ENCODE measurements around the gene PPIL1. TPM values are rescaled to one million over a fixed set of nuclear protein-coding genes. Genes with fewer than 3 reads are reported as not detected.

The PPIL1 gene
- polyA plus RNA-seq, 1 donor (not counting 4 experiments of a cell fraction or from before 2014, with no cell fraction given), result 45.5 TPM

- Histone ChIP-seq H3K9ac (ENCODE audit: control insufficient read depth, extremely low read depth, insufficient read depth, low read length) (no peak overlapping the region), H3K4me2 (ENCODE audit: control insufficient read depth, extremely low read depth, insufficient read depth, low read depth, low read length) (peak overlapping the region; percentile 97), H3K9me3 (ENCODE audit: control insufficient read depth, low read depth, low read length) (no peaks in the 10 kb centered on the region), H3K79me2 (ENCODE audit: control insufficient read depth, insufficient read depth, low read length) (peaks cover 28% of the 10 kb centered on the region), H3K27me3 (ENCODE audit: control insufficient read depth, extremely low read depth, insufficient read depth, low read length) (no peaks in the 10 kb centered on the region), H4K20me1 (ENCODE audit: control insufficient read depth, extremely low read depth, insufficient read depth, low read length) (no peaks in the 10 kb centered on the region), H3K9me1 (ENCODE audit: control insufficient read depth, extremely low read depth, insufficient read depth, low read length) (no peaks in the 10 kb centered on the region), H2AFZ (ENCODE audit: control insufficient read depth, low read length) (no peak overlapping the region), H3K4me1 (ENCODE audit: control insufficient read depth, extremely low read depth, insufficient read depth, low read length) (peaks cover 19% of the 10 kb centered on the region), H3K4me3 (ENCODE audit: control insufficient read depth in 2 of 3, extremely low read depth in 1 of 3, insufficient read depth in 2 of 3, low read depth in 1 of 3, low read length in 3 of 3) (no peak overlapping the region), H3K27ac (ENCODE audit: control insufficient read depth, insufficient read depth, low read length) (no peak overlapping the region), H3K36me3 (ENCODE audit: control insufficient read depth in 2 of 2, extremely low read depth in 1 of 2, insufficient read depth in 2 of 2, low read length in 2 of 2) (peaks cover 5 to 11% of the 10 kb centered on the region in 2 experiments)
- FAIRE-seq (no peak), DNase-seq (ENCODE audit: low read depth, low spot score) (no peak)
- TF ChIP-seq EZH2 (IDR thresholded peaks at IDR 0.05; ENCODE audit: low read length), result no peak
- TF ChIP-seq, protein P1, sequence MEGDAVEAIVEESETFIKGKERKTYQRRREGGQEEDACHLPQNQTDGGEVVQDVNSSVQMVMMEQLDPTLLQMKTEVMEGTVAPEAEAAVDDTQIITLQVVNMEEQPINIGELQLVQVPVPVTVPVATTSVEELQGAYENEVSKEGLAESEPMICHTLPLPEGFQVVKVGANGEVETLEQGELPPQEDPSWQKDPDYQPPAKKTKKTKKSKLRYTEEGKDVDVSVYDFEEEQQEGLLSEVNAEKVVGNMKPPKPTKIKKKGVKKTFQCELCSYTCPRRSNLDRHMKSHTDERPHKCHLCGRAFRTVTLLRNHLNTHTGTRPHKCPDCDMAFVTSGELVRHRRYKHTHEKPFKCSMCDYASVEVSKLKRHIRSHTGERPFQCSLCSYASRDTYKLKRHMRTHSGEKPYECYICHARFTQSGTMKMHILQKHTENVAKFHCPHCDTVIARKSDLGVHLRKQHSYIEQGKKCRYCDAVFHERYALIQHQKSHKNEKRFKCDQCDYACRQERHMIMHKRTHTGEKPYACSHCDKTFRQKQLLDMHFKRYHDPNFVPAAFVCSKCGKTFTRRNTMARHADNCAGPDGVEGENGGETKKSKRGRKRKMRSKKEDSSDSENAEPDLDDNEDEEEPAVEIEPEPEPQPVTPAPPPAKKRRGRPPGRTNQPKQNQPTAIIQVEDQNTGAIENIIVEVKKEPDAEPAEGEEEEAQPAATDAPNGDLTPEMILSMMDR (optimal IDR thresholded peaks at IDR 0.05 in 1 of 3, IDR thresholded peaks at IDR 0.05 in 1 of 3, conservative IDR thresholded peaks at IDR 0.05 in 1 of 3; ENCODE audit: extremely low read depth in 1 of 3, insufficient read depth in 2 of 3, low read length in 3 of 3), result no peak
- dilution Hi-C loops (cut with MboI; ENCODE audit: extremely low pct_ligation_motif_present, low sequenced_read_pairs), result no loop called here
Observed at GRCh38 chr6:36873115-36873514, 1.5 kb downstream of the PPIL1 start.

GRCh38 chr6:36871686-36872085, 2.9 kb downstream of the PPIL1 start:
- Histone ChIP-seq H3K4me2 (ENCODE audit: control insufficient read depth, extremely low read depth, insufficient read depth, low read depth, low read length) (no peak overlapping the region), H3K9ac (ENCODE audit: control insufficient read depth, extremely low read depth, insufficient read depth, low read length) (no peak overlapping the region), H4K20me1 (ENCODE audit: control insufficient read depth, extremely low read depth, insufficient read depth, low read length) (no peaks in the 10 kb centered on the region), H3K27me3 (ENCODE audit: control insufficient read depth, extremely low read depth, insufficient read depth, low read length) (no peaks in the 10 kb centered on the region), H3K4me3 (ENCODE audit: control insufficient read depth in 2 of 3, extremely low read depth in 1 of 3, insufficient read depth in 2 of 3, low read depth in 1 of 3, low read length in 3 of 3) (no peak overlapping the region), H3K9me3 (ENCODE audit: control insufficient read depth, low read depth, low read length) (no peaks in the 10 kb centered on the region), H3K4me1 (ENCODE audit: control insufficient read depth, extremely low read depth, insufficient read depth, low read length) (peaks cover 19% of the 10 kb centered on the region), H2AFZ (ENCODE audit: control insufficient read depth, low read length) (no peak overlapping the region), H3K79me2 (ENCODE audit: control insufficient read depth, insufficient read depth, low read length) (peaks cover 41% of the 10 kb centered on the region), H3K27ac (ENCODE audit: control insufficient read depth, insufficient read depth, low read length) (no peak overlapping the region), H3K9me1 (ENCODE audit: control insufficient read depth, extremely low read depth, insufficient read depth, low read length) (no peaks in the 10 kb centered on the region), H3K36me3 (ENCODE audit: control insufficient read depth in 2 of 2, extremely low read depth in 1 of 2, insufficient read depth in 2 of 2, low read length in 2 of 2) (peaks cover 8 to 20% of the 10 kb centered on the region in 2 experiments)
- DNase-seq (ENCODE audit: low read depth, low spot score) (no peak), FAIRE-seq (no peak)
- dilution Hi-C loops (cut with MboI; ENCODE audit: extremely low pct_ligation_motif_present, low sequenced_read_pairs), result no loop called here
- TF ChIP-seq, protein P1 (optimal IDR thresholded peaks at IDR 0.05 in 1 of 3, IDR thresholded peaks at IDR 0.05 in 1 of 3, conservative IDR thresholded peaks at IDR 0.05 in 1 of 3; ENCODE audit: extremely low read depth in 1 of 3, insufficient read depth in 2 of 3, low read length in 3 of 3), result no peak
- TF ChIP-seq EZH2 (IDR thresholded peaks at IDR 0.05; ENCODE audit: low read length), result no peak

Data from keratinocyte (primary cell).